HCT116 (cell line): ENCODE results near the gene SLC38A2. TPM values are rescaled to one million over a fixed set of nuclear protein-coding genes. Genes with fewer than 3 reads are reported as not detected.

Source experiments
- ATAC-seq: fragments of 200-7000 bp; cut with Tn5 transposase; 2 replicates; pipeline ENCODE4 v1.9.1; 2020; ENCODE audit warnings: mild to moderate bottlenecking, moderate library complexity
- BruUV-seq: library from RNA; stranded (reverse); fragments of 400-500 nt; replicated peaks from 2 replicates; lab custom pipeline; 2021; lab: Mats Ljungman, UMichigan
- CTCF ChIA-PET: fragments of 300-600 bp; sonication (Branson Sonifier 250); formaldehyde crosslinking; loops from one replicate; lab custom pipeline; 2021; ENCODE audit warnings: antibody characterized with exemption; lab: Charles Lee
- POLR2A ChIA-PET: fragments of 300-600, 350-600 bp; sonication (Branson Sonifier 250); formaldehyde crosslinking; loops from one replicate; lab custom pipeline; 2021; ENCODE audit warnings: antibody characterized with exemption; lab: Charles Lee
- RAD21 ChIA-PET, 2 experiments: fragments of 300-600 bp; sonication (Branson Sonifier 250); formaldehyde crosslinking; loops; one replicate each; lab custom pipeline; 2023; ENCODE audit warnings: low total read pairs in 2 of 2; ENCODE audit not compliant: uncharacterized antibody in 2 of 2, unreplicated experiment in 2 of 2, low non-redundant PET in 1 of 2; lab: Charles Lee
- DNase-seq: peaks from one replicate; pipeline ENCODE4 v3.0.0-alpha.2; 2010; ENCODE audit warnings: low read depth, low spot score
- H2AFZ ChIP-seq: fragments of 200-600 bp; shearing (Covaris generic), sonication (generic); 2 replicates; pipeline ENCODE4 v1.6.1; 2017; ENCODE audit warnings: low read depth, mixed run types, mixed read lengths, antibody characterized with exemption, low read length; ENCODE audit not compliant: poor library complexity, severe bottlenecking
- H3K27ac ChIP-seq: 2 replicates; pipeline ENCODE4 v1.5.1; 2012; ENCODE audit warnings: low read depth, low read length
- H3K27me3 ChIP-seq: fragments of 200-600 bp; sonication (generic); 2 replicates; pipeline ENCODE4 v1.6.1; 2016; ENCODE audit warnings: mixed run types, low read length, mixed read lengths; ENCODE audit not compliant: insufficient read depth
- H3K36me3 ChIP-seq, 2 experiments: fragments of 200-500 bp in 1 of 2; fragments of 200-600 bp in 1 of 2; sonication (Bioruptor generic) in 1 of 2; sonication (generic) in 1 of 2; 2 replicates each; pipeline versions ENCODE4 v1.5.1 to v1.6.1; 2014 to 2016; ENCODE audit warnings: low read length in 2 of 2, inconsistent platforms in 1 of 2, mixed read lengths in 1 of 2, mixed run types in 1 of 2; ENCODE audit not compliant: insufficient read depth in 2 of 2, control insufficient read depth in 1 of 2
- H3K4me1 ChIP-seq, 2 experiments: fragments of 200-600 bp in 1 of 2; sonication (generic) in 1 of 2; 2 replicates each; pipeline versions ENCODE4 v1.5.1 to v1.6.1; 2012 to 2017; ENCODE audit warnings: low read length in 2 of 2, inconsistent platforms in 1 of 2, mild to moderate bottlenecking in 1 of 2, mixed read lengths in 1 of 2, mixed run types in 1 of 2, moderate library complexity in 1 of 2; ENCODE audit not compliant: insufficient read depth in 2 of 2, control insufficient read depth in 1 of 2
- H3K4me2 ChIP-seq: fragments of 200-600 bp; sonication (generic); 2 replicates; pipeline ENCODE4 v1.6.1; 2017; ENCODE audit warnings: mixed run types, low read length, mixed read lengths
- H3K4me3 ChIP-seq, 2 experiments: fragments of 200-600 bp in 1 of 2; sonication (generic) in 1 of 2; replicated peaks in 1 of 2; 2 replicates each; pipeline ENCODE4 v1.5.1; 2011 to 2016; ENCODE audit warnings: low read length in 2 of 2, control low read depth in 1 of 2, low read depth in 1 of 2, mild to moderate bottlenecking in 1 of 2, mixed read lengths in 1 of 2, mixed run types in 1 of 2
- H3K79me2 ChIP-seq: fragments of 200-600 bp; sonication (generic); 2 replicates; pipeline ENCODE4 v1.6.1; 2017; ENCODE audit warnings: mild to moderate bottlenecking, mixed run types, low read length, moderate library complexity, mixed read lengths; ENCODE audit not compliant: insufficient read depth
- H3K9ac ChIP-seq: fragments of 200-600 bp; sonication (generic); 2 replicates; pipeline ENCODE4 v1.6.1; 2016; ENCODE audit warnings: low read length, mixed read lengths
- H3K9me2 ChIP-seq: fragments of 200-600 bp; sonication (generic), shearing (Covaris generic); 2 replicates; pipeline ENCODE4 v1.6.1; 2017; ENCODE audit warnings: mixed run types, mild to moderate bottlenecking, moderate library complexity; ENCODE audit not compliant: insufficient read depth
- H3K9me3 ChIP-seq, 2 experiments: fragments of 200-500 bp in 1 of 2; fragments of 200-600 bp in 1 of 2; sonication (Bioruptor generic) in 1 of 2; sonication (generic) in 1 of 2; 2 replicates each; pipeline ENCODE4 v1.6.1; 2014 to 2017; ENCODE audit warnings: low read length in 2 of 2, mixed read lengths in 2 of 2, inconsistent platforms in 1 of 2, low read depth in 1 of 2, mild to moderate bottlenecking in 1 of 2, mixed run types in 1 of 2, moderate library complexity in 1 of 2; ENCODE audit not compliant: control insufficient read depth in 1 of 2, insufficient read depth in 1 of 2
- H4K20me1 ChIP-seq: fragments of 200-600 bp; sonication (generic), shearing (Covaris generic); 2 replicates; pipeline ENCODE4 v1.6.1; 2017; ENCODE audit warnings: mixed run types, mild to moderate bottlenecking, moderate library complexity; ENCODE audit not compliant: insufficient read depth
- CBX3 ChIP-seq: IDR thresholded peaks from 2 replicates; pipeline ENCODE4 v1.6.1; 2012; ENCODE audit warnings: low read depth
- CEBPB ChIP-seq: IDR thresholded peaks from 2 replicates; pipeline ENCODE4 v1.6.1; 2012; ENCODE audit warnings: low read depth
- EGR1 ChIP-seq: IDR thresholded peaks from 2 replicates; pipeline ENCODE4 v1.6.1; 2012; ENCODE audit warnings: low read depth
- ELF1 ChIP-seq: IDR thresholded peaks from 2 replicates; pipeline ENCODE4 v1.6.1; 2012; ENCODE audit warnings: low read depth, borderline replicate concordance
- EZH2phosphoT487 ChIP-seq: fragments of 200-600 bp; IDR thresholded peaks from 2 replicates; pipeline ENCODE4 v1.6.1; 2018; ENCODE audit warnings: antibody characterized with exemption, borderline replicate concordance
- FOSL1 ChIP-seq: IDR thresholded peaks from 2 replicates; pipeline ENCODE4 v1.6.1; 2012; ENCODE audit warnings: low read depth
- JUND ChIP-seq: IDR thresholded peaks from 2 replicates; pipeline ENCODE4 v1.6.1; 2012
- POLR2A ChIP-seq: IDR thresholded peaks from 2 replicates; pipeline ENCODE4 v1.7.0; 2011; ENCODE audit warnings: borderline replicate concordance; ENCODE audit not compliant: insufficient read depth, insufficient read length; ENCODE audit errors: extremely low read depth
- POLR2AphosphoS5 ChIP-seq: IDR thresholded peaks from 2 replicates; pipeline ENCODE4 v1.6.1; 2011; ENCODE audit warnings: mild to moderate bottlenecking, low read depth, low read length, moderate library complexity
- RAD21 ChIP-seq: IDR thresholded peaks from 2 replicates; pipeline ENCODE4 v1.6.1; 2012; ENCODE audit warnings: low read depth, mild to moderate bottlenecking
- SP1 ChIP-seq: IDR thresholded peaks from 2 replicates; pipeline ENCODE4 v1.6.1; 2012; ENCODE audit warnings: low read depth
- SRF ChIP-seq: IDR thresholded peaks from 2 replicates; pipeline ENCODE4 v1.6.1; 2012; ENCODE audit warnings: low read depth
- TCF7L2 ChIP-seq: IDR thresholded peaks from 2 replicates; pipeline ENCODE4 v1.7.0; 2011; ENCODE audit warnings: borderline replicate concordance, inconsistent platforms; ENCODE audit not compliant: insufficient read depth, insufficient read length; ENCODE audit errors: extremely low read depth
- ZFX ChIP-seq: fragments of 450-650 bp; IDR thresholded peaks from 2 replicates; pipeline ENCODE4 v1.6.1; 2017
- ZNF274 ChIP-seq: fragments of 200-500 bp; sonication (Bioruptor generic); IDR thresholded peaks from 2 replicates; pipeline ENCODE4 v1.6.1; 2014; ENCODE audit warnings: mild to moderate bottlenecking, low read depth, low read length, inconsistent platforms
- intact Hi-C: fragments of 100-400 bp; cut with micrococcal nuclease; formaldehyde crosslinking; loops from 2 replicates; pipeline ENCODE4 v1.10.0; 2022
- total RNA-seq: library from RNA; stranded (reverse); gene quantifications from one replicate; pipeline ENCODE4 v1.2.1, GENCODE V29; 2021; ENCODE audit not compliant: unreplicated experiment
- TF ChIP-seq, protein P1 (sequence below): IDR thresholded peaks from 2 replicates; pipeline ENCODE4 v1.6.1; 2011; ENCODE audit warnings: mild to moderate bottlenecking, low read length, moderate library complexity; ENCODE audit not compliant: insufficient replicate concordance; ENCODE audit errors: extremely low read depth
- TF ChIP-seq, protein P2 (sequence below): IDR thresholded peaks from 2 replicates; pipeline ENCODE4 v1.6.1; 2012
- TF ChIP-seq, protein P3 (sequence below), 3 experiments: fragments of 200-600 bp in 1 of 3; sonication (generic) in 1 of 3; IDR thresholded peaks in 2 of 3; conservative IDR thresholded peaks in 1 of 3; 2 replicates each; pipeline ENCODE4 v1.5.1; 2012 to 2017; ENCODE audit warnings: low read depth in 2 of 3, low read length in 2 of 3, antibody characterized with exemption in 1 of 3, borderline replicate concordance in 1 of 3, control low read depth in 1 of 3, mild to moderate bottlenecking in 1 of 3, mixed read lengths in 1 of 3, mixed run types in 1 of 3, moderate library complexity in 1 of 3; ENCODE audit not compliant: insufficient read depth in 1 of 3
- TF ChIP-seq, protein P4 (sequence below): IDR thresholded peaks from 2 replicates; pipeline ENCODE4 v1.6.1; 2012; ENCODE audit warnings: low read depth

Gene SLC38A2
- total RNA-seq, 1 experiment from 2014 or later: 1,049 TPM

DNA sequence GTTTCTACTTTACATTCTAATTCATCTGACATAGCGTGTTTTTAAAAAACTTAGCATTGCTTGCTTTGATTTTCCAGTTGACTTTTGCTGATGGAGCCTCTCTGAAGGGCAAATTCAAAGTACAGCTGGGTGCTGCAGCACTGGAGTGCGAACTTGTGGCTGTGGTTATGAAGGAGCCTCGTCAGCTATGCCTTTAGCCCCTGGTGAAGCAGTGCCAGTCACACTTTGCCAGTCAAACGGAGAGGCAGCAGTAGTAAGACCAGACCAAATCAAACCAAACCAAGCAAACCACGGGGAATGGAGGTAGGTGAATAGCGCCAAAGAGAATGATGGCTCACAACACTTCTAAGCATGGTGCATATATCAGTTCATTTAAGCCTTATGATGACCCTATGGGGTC, 15.1 kb upstream of the SLC38A2 start:
- DNase-seq (no peak), ATAC-seq (no peak)
- no peak for TF ChIP-seq TCF7L2
- TF ChIP-seq POLR2A: no peak
- no peak for TF ChIP-seq EGR1
- no peak for TF ChIP-seq SP1
- no peak for TF ChIP-seq POLR2AphosphoS5
- TF ChIP-seq, protein P1, sequence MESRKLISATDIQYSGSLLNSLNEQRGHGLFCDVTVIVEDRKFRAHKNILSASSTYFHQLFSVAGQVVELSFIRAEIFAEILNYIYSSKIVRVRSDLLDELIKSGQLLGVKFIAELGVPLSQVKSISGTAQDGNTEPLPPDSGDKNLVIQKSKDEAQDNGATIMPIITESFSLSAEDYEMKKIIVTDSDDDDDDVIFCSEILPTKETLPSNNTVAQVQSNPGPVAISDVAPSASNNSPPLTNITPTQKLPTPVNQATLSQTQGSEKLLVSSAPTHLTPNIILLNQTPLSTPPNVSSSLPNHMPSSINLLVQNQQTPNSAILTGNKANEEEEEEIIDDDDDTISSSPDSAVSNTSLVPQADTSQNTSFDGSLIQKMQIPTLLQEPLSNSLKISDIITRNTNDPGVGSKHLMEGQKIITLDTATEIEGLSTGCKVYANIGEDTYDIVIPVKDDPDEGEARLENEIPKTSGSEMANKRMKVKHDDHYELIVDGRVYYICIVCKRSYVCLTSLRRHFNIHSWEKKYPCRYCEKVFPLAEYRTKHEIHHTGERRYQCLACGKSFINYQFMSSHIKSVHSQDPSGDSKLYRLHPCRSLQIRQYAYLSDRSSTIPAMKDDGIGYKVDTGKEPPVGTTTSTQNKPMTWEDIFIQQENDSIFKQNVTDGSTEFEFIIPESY: no peak
- TF ChIP-seq, protein P2, sequence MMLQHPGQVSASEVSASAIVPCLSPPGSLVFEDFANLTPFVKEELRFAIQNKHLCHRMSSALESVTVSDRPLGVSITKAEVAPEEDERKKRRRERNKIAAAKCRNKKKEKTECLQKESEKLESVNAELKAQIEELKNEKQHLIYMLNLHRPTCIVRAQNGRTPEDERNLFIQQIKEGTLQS: no peak
- no peak for TF ChIP-seq ELF1
- no peak for TF ChIP-seq SRF
- TF ChIP-seq CBX3: no peak
- TF ChIP-seq EZH2phosphoT487: no peak
- no peak for TF ChIP-seq RAD21
- TF ChIP-seq, protein P3, sequence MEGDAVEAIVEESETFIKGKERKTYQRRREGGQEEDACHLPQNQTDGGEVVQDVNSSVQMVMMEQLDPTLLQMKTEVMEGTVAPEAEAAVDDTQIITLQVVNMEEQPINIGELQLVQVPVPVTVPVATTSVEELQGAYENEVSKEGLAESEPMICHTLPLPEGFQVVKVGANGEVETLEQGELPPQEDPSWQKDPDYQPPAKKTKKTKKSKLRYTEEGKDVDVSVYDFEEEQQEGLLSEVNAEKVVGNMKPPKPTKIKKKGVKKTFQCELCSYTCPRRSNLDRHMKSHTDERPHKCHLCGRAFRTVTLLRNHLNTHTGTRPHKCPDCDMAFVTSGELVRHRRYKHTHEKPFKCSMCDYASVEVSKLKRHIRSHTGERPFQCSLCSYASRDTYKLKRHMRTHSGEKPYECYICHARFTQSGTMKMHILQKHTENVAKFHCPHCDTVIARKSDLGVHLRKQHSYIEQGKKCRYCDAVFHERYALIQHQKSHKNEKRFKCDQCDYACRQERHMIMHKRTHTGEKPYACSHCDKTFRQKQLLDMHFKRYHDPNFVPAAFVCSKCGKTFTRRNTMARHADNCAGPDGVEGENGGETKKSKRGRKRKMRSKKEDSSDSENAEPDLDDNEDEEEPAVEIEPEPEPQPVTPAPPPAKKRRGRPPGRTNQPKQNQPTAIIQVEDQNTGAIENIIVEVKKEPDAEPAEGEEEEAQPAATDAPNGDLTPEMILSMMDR (IDR thresholded peaks at IDR 0.05 in 2 of 3, conservative IDR thresholded peaks at IDR 0.05 in 1 of 3; ENCODE audit: borderline replicate concordance in 1 of 3, insufficient read depth in 1 of 3, low read depth in 2 of 3, low read length in 2 of 3): no peak
- no peak for TF ChIP-seq ZNF274
- TF ChIP-seq, protein P4, sequence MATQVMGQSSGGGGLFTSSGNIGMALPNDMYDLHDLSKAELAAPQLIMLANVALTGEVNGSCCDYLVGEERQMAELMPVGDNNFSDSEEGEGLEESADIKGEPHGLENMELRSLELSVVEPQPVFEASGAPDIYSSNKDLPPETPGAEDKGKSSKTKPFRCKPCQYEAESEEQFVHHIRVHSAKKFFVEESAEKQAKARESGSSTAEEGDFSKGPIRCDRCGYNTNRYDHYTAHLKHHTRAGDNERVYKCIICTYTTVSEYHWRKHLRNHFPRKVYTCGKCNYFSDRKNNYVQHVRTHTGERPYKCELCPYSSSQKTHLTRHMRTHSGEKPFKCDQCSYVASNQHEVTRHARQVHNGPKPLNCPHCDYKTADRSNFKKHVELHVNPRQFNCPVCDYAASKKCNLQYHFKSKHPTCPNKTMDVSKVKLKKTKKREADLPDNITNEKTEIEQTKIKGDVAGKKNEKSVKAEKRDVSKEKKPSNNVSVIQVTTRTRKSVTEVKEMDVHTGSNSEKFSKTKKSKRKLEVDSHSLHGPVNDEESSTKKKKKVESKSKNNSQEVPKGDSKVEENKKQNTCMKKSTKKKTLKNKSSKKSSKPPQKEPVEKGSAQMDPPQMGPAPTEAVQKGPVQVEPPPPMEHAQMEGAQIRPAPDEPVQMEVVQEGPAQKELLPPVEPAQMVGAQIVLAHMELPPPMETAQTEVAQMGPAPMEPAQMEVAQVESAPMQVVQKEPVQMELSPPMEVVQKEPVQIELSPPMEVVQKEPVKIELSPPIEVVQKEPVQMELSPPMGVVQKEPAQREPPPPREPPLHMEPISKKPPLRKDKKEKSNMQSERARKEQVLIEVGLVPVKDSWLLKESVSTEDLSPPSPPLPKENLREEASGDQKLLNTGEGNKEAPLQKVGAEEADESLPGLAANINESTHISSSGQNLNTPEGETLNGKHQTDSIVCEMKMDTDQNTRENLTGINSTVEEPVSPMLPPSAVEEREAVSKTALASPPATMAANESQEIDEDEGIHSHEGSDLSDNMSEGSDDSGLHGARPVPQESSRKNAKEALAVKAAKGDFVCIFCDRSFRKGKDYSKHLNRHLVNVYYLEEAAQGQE: no peak
- TF ChIP-seq ZFX: no peak
- no peak for TF ChIP-seq FOSL1
- no peak for TF ChIP-seq JUND
- no peak for TF ChIP-seq CEBPB
- no peaks in the 10 kb centered on the region for H3K9me2 ChIP-seq
- H3K9ac ChIP-seq: no peak overlapping the region
- no peak overlapping the region for H3K4me2 ChIP-seq
- H3K4me1 ChIP-seq: peaks cover 57 to 72% of the 10 kb centered on the region in 2 experiments
- no peak overlapping the region for H2AFZ ChIP-seq
- H3K27me3 ChIP-seq: no peaks in the 10 kb centered on the region
- RAD21 ChIA-PET: no interaction called here
- BruUV-seq: no TSS peak
- no peaks in the 10 kb centered on the region for H4K20me1 ChIP-seq
- H3K9me3 ChIP-seq: no peaks in the 10 kb centered on the region
- POLR2A ChIA-PET: no interaction called here
- intact Hi-C loops: no loop called here
- CTCF ChIA-PET: no interaction called here
- H3K4me3 ChIP-seq: no peak overlapping the region
- H3K36me3 ChIP-seq: peaks cover 0 to 3% of the 10 kb centered on the region in 2 experiments; a peak in 1 of 4 replicates
- H3K27ac ChIP-seq: 0 out of 2 replicates have a peak overlapping the region, but pooled peaks have one; percentile 94
- peaks cover 24% of the 10 kb centered on the region for H3K79me2 ChIP-seq
